Osteoblast (primary cell): ENCODE data around the gene TAGLN2. TPM values are rescaled to one million over a fixed set of nuclear protein-coding genes. Genes with fewer than 3 reads are reported as not detected.

Experiments
- DNase-seq: peaks from one replicate; pipeline ENCODE4 v3.0.0; 2011; ENCODE audit warnings: low spot score, mixed read lengths; ENCODE audit not compliant: insufficient read length; ENCODE audit errors: missing footprints
- H2AFZ ChIP-seq: 2 replicates; pipeline ENCODE4 v1.6.0; 2011; ENCODE audit warnings: mild to moderate bottlenecking, low read length
- H3K27ac ChIP-seq: 2 replicates; pipeline ENCODE4 v1.5.1; 2011; ENCODE audit warnings: mild to moderate bottlenecking, low read depth, low read length, moderate library complexity
- H3K27me3 ChIP-seq: 2 replicates; pipeline ENCODE4 v1.6.0; 2012; ENCODE audit warnings: mild to moderate bottlenecking, control low read depth, inconsistent platforms, low read length, moderate library complexity; ENCODE audit not compliant: insufficient read depth
- H3K36me3 ChIP-seq: 2 replicates; pipeline ENCODE4 v1.5.1; 2011; ENCODE audit warnings: mild to moderate bottlenecking, low read length, control low read depth, moderate library complexity; ENCODE audit not compliant: insufficient read depth
- H3K4me1 ChIP-seq: 2 replicates; pipeline ENCODE4 v1.5.1; 2011; ENCODE audit warnings: mild to moderate bottlenecking, low read length, control low read depth, moderate library complexity; ENCODE audit not compliant: insufficient read depth
- H3K4me2 ChIP-seq: 2 replicates; pipeline ENCODE4 v1.6.0; 2011; ENCODE audit warnings: mild to moderate bottlenecking, low read length; ENCODE audit not compliant: insufficient read depth
- H3K4me3 ChIP-seq: fragments of 200-600 bp; sonication (generic); 3 replicates; pipeline ENCODE4 v1.5.1; 2012; ENCODE audit warnings: mild to moderate bottlenecking, low read length, inconsistent platforms; ENCODE audit not compliant: insufficient read depth
- H3K79me2 ChIP-seq: 2 replicates; pipeline ENCODE4 v1.6.0; 2012; ENCODE audit warnings: mild to moderate bottlenecking, low read length, control low read depth, inconsistent platforms; ENCODE audit not compliant: insufficient read depth
- H3K9me3 ChIP-seq: 2 replicates; pipeline ENCODE4 v1.5.1; 2011; ENCODE audit warnings: low read depth, low read length, control low read depth
- H4K20me1 ChIP-seq: 2 replicates; pipeline ENCODE4 v1.6.0; 2012; ENCODE audit warnings: mild to moderate bottlenecking, low read length, control low read depth; ENCODE audit not compliant: insufficient read depth
- CTCF ChIP-seq: IDR thresholded peaks from 2 replicates; pipeline ENCODE4 v1.5.1; 2011; ENCODE audit warnings: mild to moderate bottlenecking, low read depth, low read length, moderate library complexity; ENCODE audit errors: extremely low read depth
- total RNA-seq: library from RNA; depleted of rRNA; stranded (reverse); fragments of >200 nt; gene quantifications from 2 replicates; pipeline ENCODE4 v1.2.3, GENCODE V29; 2012

Gene TAGLN2
- total RNA-seq, 1 donor, result 159 TPM

- H3K4me3 ChIP-seq, result no peak overlapping the region
- H3K27ac ChIP-seq, result no peak overlapping the region
- H2AFZ ChIP-seq, result no peak overlapping the region
- no peaks in the 10 kb centered on the region for H3K9me3 ChIP-seq
- peaks cover 31% of the 10 kb centered on the region for H3K4me1 ChIP-seq
- no peaks in the 10 kb centered on the region for H3K27me3 ChIP-seq
- no peak for DNase-seq
- H3K36me3 ChIP-seq, result no peaks in the 10 kb centered on the region
- no peak overlapping the region for H3K4me2 ChIP-seq
- no peak for TF ChIP-seq CTCF
- no peaks in the 10 kb centered on the region for H4K20me1 ChIP-seq
- H3K79me2 ChIP-seq, result no peaks in the 10 kb centered on the region
Measured at GRCh38 chr1:159879136-159879535, 46.2 kb downstream of the TAGLN2 start.

GRCh38 chr1:159877695-159878444, 47.4 kb downstream of the TAGLN2 start:
- H3K79me2 ChIP-seq, result no peaks in the 10 kb centered on the region
- H3K9me3 ChIP-seq, result no peaks in the 10 kb centered on the region
- no peak overlapping the region for H2AFZ ChIP-seq
- H3K4me3 ChIP-seq, result no peak overlapping the region
- H3K27me3 ChIP-seq, result no peaks in the 10 kb centered on the region
- H3K4me2 ChIP-seq, result no peak overlapping the region
- no peak for TF ChIP-seq CTCF
- H4K20me1 ChIP-seq, result no peaks in the 10 kb centered on the region
- no peaks in the 10 kb centered on the region for H3K36me3 ChIP-seq
- peaks cover 31% of the 10 kb centered on the region for H3K4me1 ChIP-seq
- DNase-seq, result no peak
- no peak overlapping the region for H3K27ac ChIP-seq

GRCh38 chr1:159873530-159874143, 51.7 kb downstream of the TAGLN2 start:
- no peak for TF ChIP-seq CTCF
- Histone ChIP-seq H3K36me3 (no peaks in the 10 kb centered on the region), H3K4me1 (peaks cover 12% of the 10 kb centered on the region), H3K79me2 (no peaks in the 10 kb centered on the region), H3K27ac (no peak overlapping the region), H3K4me3 (no peak overlapping the region), H3K4me2 (no peak overlapping the region), H2AFZ (no peak overlapping the region), H3K9me3 (no peaks in the 10 kb centered on the region), H3K27me3 (no peaks in the 10 kb centered on the region), H4K20me1 (no peaks in the 10 kb centered on the region)
- no peak for DNase-seq

GRCh38 chr1:159872891-159873290, 52.4 kb downstream of the TAGLN2 start:
- Histone ChIP-seq H3K27me3 (no peaks in the 10 kb centered on the region), H3K36me3 (no peaks in the 10 kb centered on the region), H3K27ac (no peak overlapping the region), H3K4me1 (peaks cover 16% of the 10 kb centered on the region), H4K20me1 (no peaks in the 10 kb centered on the region), H2AFZ (no peak overlapping the region), H3K4me2 (no peak overlapping the region), H3K9me3 (no peaks in the 10 kb centered on the region), H3K4me3 (no peak overlapping the region), H3K79me2 (no peaks in the 10 kb centered on the region)
- no peak for DNase-seq
- no peak for TF ChIP-seq CTCF
